HCT116 (cell line): Measurements from ENCODE around the gene CDH23.

Experiments
- CEBPB ChIP-seq: IDR thresholded peaks from 2 replicates; pipeline ENCODE4 v1.6.1; 2012; ENCODE audit warnings: low read depth
- POLR2A ChIP-seq: IDR thresholded peaks from 2 replicates; pipeline ENCODE4 v1.7.0; 2011; ENCODE audit warnings: borderline replicate concordance; ENCODE audit not compliant: insufficient read depth, insufficient read length; ENCODE audit errors: extremely low read depth

DNA sequence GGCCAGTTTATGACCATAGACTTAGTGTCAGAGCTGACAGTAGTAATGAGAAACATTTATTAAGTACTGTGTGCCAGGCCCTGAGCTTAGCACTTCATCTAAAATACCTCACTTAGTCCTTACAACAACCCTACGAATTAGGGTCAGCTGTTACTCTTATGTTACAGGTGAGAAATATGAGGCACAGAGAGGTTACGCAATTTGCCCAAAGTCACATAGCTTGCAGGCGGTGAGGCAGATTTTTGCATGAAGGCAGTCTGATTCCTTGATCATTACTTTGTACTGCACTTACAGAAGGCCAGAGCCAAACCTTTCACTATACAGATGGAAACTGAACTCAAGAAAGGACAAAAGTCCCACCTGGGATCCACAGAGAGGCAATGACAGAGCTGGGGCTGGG is 10.2 kb downstream of the CDH23 start:
- TF ChIP-seq POLR2A (no peak), CEBPB (no peak)
